GM21576 (cell line): Measurements from ENCODE around the gene NR4A1.

Source experiments
- ATAC-seq: cut with Tn5 transposase; IDR thresholded peaks from one replicate; pipeline ENCODE4 v1.9.1; 2021; ENCODE audit warnings: mild to moderate bottlenecking, moderate library complexity; ENCODE audit not compliant: unreplicated experiment

Gene NR4A1

DNA sequence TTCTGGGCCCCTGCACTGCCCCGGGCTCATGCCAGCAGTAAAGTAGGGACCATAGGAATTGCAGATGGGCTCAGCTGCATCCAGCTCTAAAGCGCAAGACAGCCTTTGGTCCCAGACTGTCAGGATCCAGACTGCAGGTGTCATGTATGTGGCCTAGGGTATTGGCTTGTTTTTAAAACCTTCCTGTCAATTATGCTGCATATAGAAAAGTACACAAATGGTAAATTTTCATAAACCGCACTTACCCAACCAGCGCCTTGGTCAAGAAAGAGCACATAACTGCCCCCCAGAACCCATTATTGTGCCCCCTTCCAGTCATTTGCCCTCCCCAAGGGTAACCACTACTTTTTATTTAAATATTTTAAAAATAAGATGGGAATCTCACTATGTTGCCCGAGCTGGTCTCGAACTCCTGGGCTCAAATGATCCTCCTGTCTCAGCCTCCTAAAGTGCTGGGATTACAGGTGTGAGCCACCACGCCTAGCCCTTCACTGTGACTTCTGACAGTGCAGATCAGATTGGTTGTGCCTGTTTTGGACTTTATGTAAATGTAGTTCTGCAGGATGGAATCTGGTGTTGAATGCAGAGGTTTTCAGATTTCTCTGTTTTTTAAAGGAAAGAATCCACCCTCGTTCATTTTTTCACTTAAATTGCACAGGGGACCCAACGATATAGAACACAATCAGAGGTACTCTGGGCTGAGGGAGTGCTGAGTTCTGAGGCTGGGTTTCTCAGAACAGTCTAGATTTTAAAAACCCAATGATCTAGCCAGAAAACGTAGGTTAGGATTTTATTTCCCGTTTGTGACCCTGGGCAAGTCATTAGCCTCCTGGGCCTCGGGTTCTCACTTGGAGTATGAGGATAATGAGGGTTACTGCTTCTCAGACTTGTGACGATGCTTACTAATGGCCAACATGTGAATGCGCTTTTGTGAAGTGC is 6.7 kb downstream of the NR4A1 start:
- ATAC-seq = no peak

GRCh38 chr12:52058631-52059361 is 7.6 kb downstream of the NR4A1 start:
- no peak for ATAC-seq

GRCh38 chr12:52059582-52060497 is 8.6 kb downstream of the NR4A1 start:
- no peak for ATAC-seq

DNA sequence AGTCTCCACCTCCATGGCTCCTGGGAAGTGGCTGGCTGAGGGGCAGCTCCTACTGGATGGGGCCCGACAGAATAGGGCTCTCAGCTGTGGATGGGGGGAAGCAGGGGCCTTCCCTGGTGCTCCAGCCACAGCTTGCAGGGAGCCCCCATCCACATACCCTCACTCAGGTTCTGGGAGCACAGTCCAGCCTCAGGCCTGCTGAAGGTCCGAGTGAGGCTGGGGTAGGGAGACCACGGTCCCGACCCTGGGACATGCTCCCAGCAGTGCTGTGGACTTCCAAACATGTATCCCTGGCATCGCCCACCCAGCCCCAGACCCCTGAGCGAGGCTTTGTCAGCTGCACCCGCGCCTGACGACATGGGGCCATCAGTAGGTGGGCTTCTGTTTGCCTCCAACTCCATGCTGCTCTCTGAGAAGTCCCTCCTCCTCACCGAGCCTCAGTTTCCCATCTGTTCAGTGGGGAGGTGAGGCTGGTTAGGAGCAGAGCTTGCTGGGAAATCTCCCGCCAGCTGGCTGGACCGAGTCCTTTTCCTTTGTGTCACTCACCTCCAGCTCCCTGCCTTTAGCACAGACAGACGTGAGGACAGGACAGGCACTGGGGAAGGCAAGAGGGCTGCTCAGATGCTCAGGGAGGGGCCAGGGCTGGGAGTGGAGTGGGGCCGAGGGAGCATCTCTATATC is 9.4 kb downstream of the NR4A1 start:
- no peak for ATAC-seq

DNA sequence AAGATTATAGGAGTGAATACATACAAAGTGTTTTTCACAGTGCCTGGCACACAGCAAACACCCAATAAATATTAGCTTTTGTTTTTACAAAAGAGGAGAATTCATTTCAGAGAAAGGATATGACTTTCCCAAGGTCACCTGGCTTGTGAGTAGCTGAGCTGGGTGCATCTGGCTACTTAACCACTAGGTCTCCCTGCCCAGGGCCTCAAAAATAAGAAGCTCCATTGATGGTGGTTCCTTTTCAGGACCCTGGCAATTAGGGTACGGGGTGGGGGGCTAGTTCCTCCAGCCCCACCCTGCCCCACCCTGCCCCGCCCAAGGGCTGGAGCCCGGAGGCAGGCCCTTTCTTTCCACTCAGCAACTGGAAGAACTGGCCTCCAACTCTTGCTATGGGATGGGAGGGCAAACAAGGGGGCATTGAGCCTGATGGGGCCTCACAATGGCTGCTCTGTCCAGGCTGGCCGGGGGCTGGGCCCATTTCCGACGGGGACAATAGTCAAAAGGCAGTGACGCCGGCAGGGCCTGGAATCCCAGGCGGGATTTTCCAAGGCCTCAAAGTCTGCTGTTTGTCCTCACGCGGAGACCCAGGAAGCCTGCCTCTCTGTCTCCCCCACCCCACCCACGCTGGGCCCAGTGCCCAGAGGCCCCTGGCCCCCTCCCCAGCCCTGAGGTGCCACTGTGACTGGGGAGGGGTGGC is 10.4 kb downstream of the NR4A1 start:
- no peak for ATAC-seq

- no peak for ATAC-seq
These were observed 11.2 kb downstream of the NR4A1 start for GRCh38 chr12:52062167-52063081.

DNA sequence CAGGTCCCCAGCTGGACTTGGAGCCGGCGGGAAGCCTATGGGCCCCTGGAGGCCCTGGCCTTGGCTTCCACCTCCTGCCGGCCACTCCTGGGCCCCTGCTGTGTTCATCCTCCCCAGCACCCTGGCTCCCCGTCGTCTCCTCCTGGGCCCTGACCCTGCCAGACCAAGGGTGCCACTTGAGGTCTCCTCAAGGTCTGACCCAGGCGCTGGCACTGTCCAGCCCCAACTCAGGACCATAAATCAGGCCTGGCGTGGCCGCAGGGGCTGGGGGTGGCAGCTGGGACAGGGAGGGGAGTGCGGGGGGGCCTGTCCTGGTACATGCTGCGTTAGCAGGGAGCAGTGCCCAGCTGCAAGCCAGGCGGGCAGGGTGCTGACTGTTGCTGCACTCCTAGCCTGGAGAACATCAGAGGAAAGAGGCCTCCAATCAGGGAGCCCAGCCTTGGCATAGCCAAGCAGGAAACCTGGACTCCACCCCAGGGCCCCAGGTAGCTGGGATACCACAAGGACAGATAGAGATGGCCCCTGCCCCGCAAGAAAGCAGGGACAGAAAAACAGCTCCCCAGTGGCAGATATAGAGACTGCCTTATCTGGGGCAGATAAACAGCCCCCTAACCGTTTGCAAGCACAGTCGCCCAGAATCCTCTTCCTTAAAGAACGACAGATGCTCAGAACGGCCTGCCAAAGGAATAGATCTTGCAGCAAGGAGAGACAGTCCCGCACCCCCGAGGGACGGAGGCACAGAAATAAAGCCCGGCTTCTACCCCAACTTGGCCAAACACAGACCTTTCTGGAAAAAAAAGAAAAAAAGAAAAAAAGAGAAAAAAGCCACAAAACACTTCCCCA is 12.1 kb downstream of the NR4A1 start:
- no peak for ATAC-seq

- ATAC-seq = no peak
These were observed 12.9 kb downstream of the NR4A1 start for GRCh38 chr12:52063981-52064649.

DNA sequence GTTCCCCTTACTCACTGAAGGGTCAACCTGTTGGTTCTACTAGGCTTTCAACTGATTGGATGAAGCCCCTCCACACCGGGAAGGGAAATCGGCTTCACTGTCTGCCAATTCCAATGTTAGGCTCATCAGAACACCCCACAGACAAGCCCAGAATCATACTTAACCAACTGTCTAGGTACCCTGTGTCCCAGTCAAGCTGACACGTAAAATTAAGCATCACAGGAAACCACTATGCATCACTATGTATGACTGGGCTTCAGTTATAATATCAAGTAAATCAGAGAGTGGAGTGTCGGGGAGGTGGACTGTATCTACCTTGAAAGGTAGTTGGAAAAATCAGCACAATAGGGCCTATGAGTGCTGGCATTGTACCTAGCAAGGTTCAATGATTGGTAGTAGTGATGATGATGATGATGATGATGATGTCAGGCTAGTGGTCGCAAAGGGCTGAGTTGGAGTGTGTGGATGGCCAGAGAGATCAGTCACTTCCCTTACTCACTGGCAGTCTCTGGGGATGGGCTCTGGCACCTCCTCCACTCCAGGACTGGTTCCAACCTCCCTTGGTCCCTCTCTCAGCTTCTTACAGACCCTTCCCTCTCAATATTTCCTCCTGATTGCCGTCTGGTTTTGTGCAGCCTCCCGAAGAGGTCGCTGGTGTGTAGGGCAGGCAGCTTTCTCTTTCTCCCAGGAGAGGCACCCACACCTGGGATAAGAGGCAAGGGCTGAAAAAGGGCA is 15.3 kb downstream of the NR4A1 start:
- no peak for ATAC-seq

- no peak for ATAC-seq
These were observed 15.8 kb downstream of the NR4A1 start for GRCh38 chr12:52067081-52067374.

DNA sequence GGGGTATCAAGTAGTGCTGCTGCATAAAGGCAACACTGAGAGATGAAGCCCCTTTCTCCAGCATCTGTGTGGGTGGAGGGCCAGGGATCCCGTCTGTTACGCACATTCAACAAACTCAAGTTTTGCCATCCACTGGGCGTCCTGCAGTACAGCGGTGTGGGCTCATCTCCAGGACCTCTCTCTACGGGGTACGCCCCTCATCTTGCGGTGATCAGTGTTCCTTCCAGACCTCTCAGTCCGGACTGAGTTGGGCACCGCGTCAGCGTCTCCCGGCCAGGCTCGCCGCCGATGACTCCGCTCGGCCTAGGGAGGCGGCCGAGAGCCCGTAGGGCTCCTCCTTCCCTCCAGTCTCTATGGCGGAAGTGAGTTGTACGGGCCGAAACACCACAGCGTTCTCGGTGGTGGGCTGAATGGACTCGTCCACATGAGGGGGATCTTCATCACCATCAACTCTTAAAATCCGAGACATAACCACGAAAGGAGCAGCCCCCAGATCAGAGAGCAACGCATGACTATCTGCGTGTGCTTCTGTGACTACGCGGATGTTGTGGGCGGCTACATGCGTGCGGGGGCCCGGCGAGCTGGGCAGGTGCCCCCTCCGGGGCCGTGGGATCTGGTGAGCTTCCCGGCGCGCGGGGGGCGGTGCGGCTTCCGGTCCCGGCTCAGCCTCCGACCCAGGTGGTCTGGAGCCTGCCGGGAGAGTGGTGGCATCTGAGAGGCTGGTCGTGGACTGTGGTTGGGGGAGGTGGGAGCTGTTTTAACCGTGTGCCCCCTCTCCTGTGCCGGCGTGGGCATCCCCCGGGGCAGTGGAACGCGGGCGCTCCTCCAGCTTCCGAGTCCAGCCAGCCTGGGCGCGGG is 18.3 kb downstream of the NR4A1 start, which contains the start of gene ATG101:
TSS of gene ATG101 (plus strand) at position 652 of the 858 bp plus-strand sequence. CDS start 3,673 bp downstream, outside the sequence.
- peak; percentile 92 for ATAC-seq

GRCh38 chr12:52070185-52070925 is 19.1 kb downstream of the NR4A1 start:
- peak; percentile 4 for ATAC-seq

- ATAC-seq = no peak
These were observed 22.5 kb downstream of the NR4A1 start for GRCh38 chr12:52073531-52074381.
